Mesenchymal stem cell (in vitro differentiated cells and primary cell): ENCODE data around the gene ARPC4.

ENCODE experiments used
- DNase-seq: peaks from one replicate; pipeline ENCODE4 v3.0.0-alpha.2; 2013
- H2AFZ ChIP-seq: one replicate; pipeline ENCODE4 v1.6.1; 2013; ENCODE audit warnings: low read depth, mild to moderate bottlenecking, control low read depth, inconsistent platforms, low read length, moderate library complexity
- H2AK5ac ChIP-seq: 2 replicates; pipeline ENCODE4 v1.6.1; 2013; ENCODE audit warnings: low read length, moderate library complexity, mild to moderate bottlenecking, inconsistent platforms; ENCODE audit not compliant: severe bottlenecking
- H2BK120ac ChIP-seq: one replicate; pipeline ENCODE4 v1.6.1; 2013; ENCODE audit warnings: low read depth, mild to moderate bottlenecking, inconsistent platforms, low read length, moderate library complexity
- H2BK12ac ChIP-seq, 2 experiments: one replicate each; pipeline ENCODE4 v1.6.1; 2013; ENCODE audit warnings: inconsistent platforms in 2 of 2, low read length in 2 of 2, mild to moderate bottlenecking in 2 of 2, moderate library complexity in 2 of 2, control low read depth in 1 of 2
- H2BK15ac ChIP-seq: one replicate; pipeline ENCODE4 v1.6.1; 2013; ENCODE audit warnings: mild to moderate bottlenecking, low read depth, inconsistent platforms; ENCODE audit not compliant: poor library complexity, severe bottlenecking
- H2BK5ac ChIP-seq: 2 replicates; pipeline ENCODE4 v1.6.1; 2013; ENCODE audit warnings: low read depth, mild to moderate bottlenecking, low read length, control low read depth, inconsistent platforms; ENCODE audit not compliant: poor library complexity, severe bottlenecking
- H3K14ac ChIP-seq, 2 experiments: one replicate each; pipeline ENCODE4 v1.6.1; 2013; ENCODE audit warnings: inconsistent platforms in 2 of 2, low read length in 2 of 2, control low read depth in 1 of 2, mild to moderate bottlenecking in 1 of 2, moderate library complexity in 1 of 2
- H3K18ac ChIP-seq, 2 experiments: one replicate each; pipeline ENCODE4 v1.6.1; 2013; ENCODE audit warnings: inconsistent platforms in 2 of 2, low read length in 2 of 2, control low read depth in 1 of 2, low read depth in 1 of 2, mild to moderate bottlenecking in 1 of 2
- H3K23ac ChIP-seq, 2 experiments: one replicate each; pipeline ENCODE4 v1.6.1; 2013; ENCODE audit warnings: inconsistent platforms in 2 of 2, low read length in 2 of 2, mild to moderate bottlenecking in 2 of 2, moderate library complexity in 2 of 2, control low read depth in 1 of 2
- H3K27ac ChIP-seq: 2 replicates; pipeline ENCODE4 v1.5.1; 2013; ENCODE audit warnings: mild to moderate bottlenecking, moderate library complexity, low read length, control low read depth, inconsistent platforms; ENCODE audit not compliant: poor library complexity, severe bottlenecking
- H3K27me3 ChIP-seq, 2 experiments: 2 replicates each; pipeline versions ENCODE4 v1.6.1 to v1.7.0; 2013; ENCODE audit warnings: low read length in 2 of 2, mild to moderate bottlenecking in 2 of 2, moderate library complexity in 2 of 2, control low read depth in 1 of 2, inconsistent platforms in 1 of 2; ENCODE audit not compliant: control insufficient read depth in 1 of 2, insufficient read depth in 1 of 2
- H3K36me3 ChIP-seq, 2 experiments: 2 replicates each; pipeline versions ENCODE4 v1.6.1 to v1.7.0; 2013; ENCODE audit warnings: low read length in 2 of 2, control low read depth in 1 of 2, inconsistent platforms in 1 of 2, low read depth in 1 of 2, mild to moderate bottlenecking in 1 of 2; ENCODE audit not compliant: insufficient read depth in 2 of 2, control insufficient read depth in 1 of 2
- H3K4ac ChIP-seq, 2 experiments: one replicate each; pipeline ENCODE4 v1.6.1; 2013; ENCODE audit warnings: inconsistent platforms in 2 of 2, low read length in 2 of 2, mild to moderate bottlenecking in 2 of 2, moderate library complexity in 2 of 2, control low read depth in 1 of 2, low read depth in 1 of 2
- H3K4me1 ChIP-seq: 2 replicates; pipeline ENCODE4 v1.6.1; 2013; ENCODE audit warnings: low read depth, low read length, control low read depth; ENCODE audit not compliant: control insufficient read depth, insufficient read depth
- H3K4me2 ChIP-seq: 2 replicates; pipeline ENCODE4 v1.6.1; 2013; ENCODE audit warnings: low read length, mild to moderate bottlenecking, inconsistent platforms; ENCODE audit not compliant: poor library complexity, severe bottlenecking
- H3K4me3 ChIP-seq, 2 experiments: 2 replicates each; pipeline versions ENCODE4 v1.5.1 to v1.7.0; 2013; ENCODE audit warnings: low read length in 2 of 2, mild to moderate bottlenecking in 2 of 2, control low read depth in 1 of 2, low read depth in 1 of 2; ENCODE audit not compliant: insufficient read depth in 1 of 2
- H3K79me1 ChIP-seq: replicated peaks from 2 replicates; pipeline ENCODE4 v1.6.1; 2013; ENCODE audit warnings: mild to moderate bottlenecking, control low read depth, low read length, inconsistent platforms; ENCODE audit not compliant: poor library complexity, severe bottlenecking
- H3K9ac ChIP-seq: 2 replicates; pipeline ENCODE4 v1.7.0; 2013; ENCODE audit warnings: mild to moderate bottlenecking, low read length, moderate library complexity
- H3K9me3 ChIP-seq: 2 replicates; pipeline ENCODE4 v1.7.0; 2013; ENCODE audit warnings: mild to moderate bottlenecking, low read length; ENCODE audit not compliant: control insufficient read depth
- H4K8ac ChIP-seq: one replicate; pipeline ENCODE4 v1.6.1; 2013; ENCODE audit warnings: inconsistent platforms, mild to moderate bottlenecking, low read length, moderate library complexity
- H4K91ac ChIP-seq: one replicate; pipeline ENCODE4 v1.6.1; 2013; ENCODE audit warnings: mild to moderate bottlenecking, low read length, inconsistent platforms
- WGBS: methylation state at CpG from one replicate; pipeline ENCODE4 v1.1.7; 2013; ENCODE audit warnings: mixed read lengths; 5-methylcytosine and 5-hydroxymethylcytosine counted together

Gene ARPC4

DNA sequence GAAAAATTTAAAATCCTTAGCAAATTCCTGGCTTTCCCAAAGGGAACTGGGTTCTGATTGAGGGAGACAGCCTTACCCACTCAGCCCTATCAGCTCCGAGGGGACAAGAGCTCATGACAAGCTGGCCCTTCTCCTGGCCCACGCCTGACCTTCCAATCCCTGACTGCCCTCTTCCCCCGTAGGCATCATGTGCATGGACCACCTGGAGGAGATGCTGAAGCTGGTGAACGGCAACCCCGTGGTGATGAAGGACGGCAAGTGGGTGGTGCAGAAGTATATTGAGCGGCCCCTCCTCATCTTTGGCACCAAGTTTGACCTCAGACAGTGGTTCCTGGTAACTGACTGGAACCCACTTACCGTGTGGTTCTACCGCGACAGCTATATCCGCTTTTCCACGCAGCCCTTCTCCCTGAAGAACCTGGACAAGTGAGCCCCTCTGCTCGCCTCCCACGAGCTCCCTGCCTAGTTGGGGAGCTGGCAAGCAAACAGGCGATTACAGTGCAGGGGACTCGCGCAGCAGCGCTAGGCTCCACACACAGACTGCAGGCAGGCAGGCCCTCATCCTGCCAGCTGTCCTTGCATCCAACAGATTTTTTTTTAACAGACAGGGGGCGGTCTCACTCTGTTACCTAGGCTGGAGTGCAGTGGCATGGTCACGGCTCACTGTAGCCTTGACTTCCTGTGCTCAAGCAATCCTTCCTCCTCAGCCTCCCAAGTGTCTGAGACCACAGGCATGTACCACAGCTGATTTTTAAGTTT lies 34.1 kb downstream of the ARPC4 start:
- DNase-seq: peak; percentile 33
- Histone ChIP-seq H2BK15ac (no peak overlapping the region), H2AFZ (no peak overlapping the region), H3K4me1 (no peaks in the 10 kb centered on the region), H3K27me3 (no peaks in the 10 kb centered on the region), H3K18ac (no peak overlapping the region), H3K79me1 (no peaks in the 10 kb centered on the region), H3K14ac (no peak overlapping the region), H3K4me2 (no peak overlapping the region), H4K91ac (no peak overlapping the region), H3K27ac (no peak overlapping the region), H3K9me3 (no peaks in the 10 kb centered on the region), H2BK120ac (no peak overlapping the region), H3K9ac (no peak overlapping the region), H2BK12ac (no peak overlapping the region), H2AK5ac (no peak overlapping the region), H2BK5ac (no peak overlapping the region), H3K4ac (peak overlapping the region in 1 of 2 experiments; percentile 85), H3K23ac (no peak overlapping the region), H3K4me3 (no peak overlapping the region), H3K36me3 (peaks cover 21 to 56% of the 10 kb centered on the region in 2 experiments), H4K8ac (no peak overlapping the region)
- WGBS: 83% methylated on average over 20 of the region's 20 CpGs

DNA sequence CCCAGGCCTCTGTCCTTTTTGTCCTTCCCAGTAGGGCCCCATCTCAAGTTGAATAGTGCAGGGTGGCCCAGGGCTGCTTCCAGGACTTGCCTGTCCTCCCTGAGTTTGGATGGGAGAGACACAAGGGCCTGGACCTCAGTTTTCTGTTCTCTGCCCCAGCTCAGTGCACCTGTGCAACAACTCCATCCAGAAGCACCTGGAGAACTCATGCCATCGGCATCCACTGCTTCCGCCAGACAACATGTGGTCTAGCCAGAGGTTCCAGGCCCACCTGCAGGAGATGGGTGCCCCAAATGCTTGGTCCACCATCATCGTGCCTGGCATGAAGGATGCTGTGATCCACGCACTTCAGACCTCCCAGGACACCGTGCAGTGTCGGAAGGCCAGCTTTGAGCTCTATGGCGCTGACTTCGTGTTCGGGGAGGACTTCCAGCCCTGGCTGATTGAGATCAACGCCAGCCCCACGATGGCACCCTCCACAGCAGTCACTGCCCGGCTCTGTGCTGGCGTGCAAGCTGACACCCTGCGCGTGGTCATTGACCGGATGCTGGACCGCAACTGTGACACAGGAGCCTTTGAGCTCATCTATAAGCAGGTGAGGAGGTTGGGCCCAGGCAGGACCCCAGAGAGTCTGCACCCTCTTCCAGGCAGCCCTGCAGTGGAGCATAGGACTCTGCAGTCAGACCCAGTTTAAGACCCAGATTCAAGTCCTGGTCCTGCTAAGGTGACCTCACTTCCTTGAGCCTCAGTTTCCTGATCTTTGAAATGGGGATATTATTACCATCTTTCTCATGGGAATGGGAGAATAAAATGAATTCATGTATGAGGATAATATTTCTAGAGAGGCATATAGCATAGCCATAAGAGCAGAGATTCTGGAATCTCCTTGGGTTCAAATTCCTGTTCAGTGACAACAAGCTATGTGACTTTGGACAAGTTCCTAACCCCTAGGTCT lies 36.2 kb downstream of the ARPC4 start:
- Histone ChIP-seq H3K27ac (no peak overlapping the region), H3K79me1 (no peaks in the 10 kb centered on the region), H2AFZ (no peak overlapping the region), H3K9me3 (no peaks in the 10 kb centered on the region), H2BK5ac (no peak overlapping the region), H3K4me1 (no peaks in the 10 kb centered on the region), H2BK12ac (no peak overlapping the region), H3K9ac (no peak overlapping the region), H2AK5ac (no peak overlapping the region), H3K4ac (no peak overlapping the region), H3K4me2 (no peak overlapping the region), H3K36me3 (peaks cover 34 to 66% of the 10 kb centered on the region in 2 experiments), H3K27me3 (no peaks in the 10 kb centered on the region), H3K18ac (no peak overlapping the region), H4K8ac (no peak overlapping the region), H4K91ac (no peak overlapping the region), H2BK120ac (no peak overlapping the region), H3K23ac (no peak overlapping the region), H2BK15ac (no peak overlapping the region), H3K14ac (no peak overlapping the region), H3K4me3 (no peak overlapping the region)
- 97% methylated on average over 17 of the region's 17 CpGs for WGBS
- DNase-seq: no peak

DNA sequence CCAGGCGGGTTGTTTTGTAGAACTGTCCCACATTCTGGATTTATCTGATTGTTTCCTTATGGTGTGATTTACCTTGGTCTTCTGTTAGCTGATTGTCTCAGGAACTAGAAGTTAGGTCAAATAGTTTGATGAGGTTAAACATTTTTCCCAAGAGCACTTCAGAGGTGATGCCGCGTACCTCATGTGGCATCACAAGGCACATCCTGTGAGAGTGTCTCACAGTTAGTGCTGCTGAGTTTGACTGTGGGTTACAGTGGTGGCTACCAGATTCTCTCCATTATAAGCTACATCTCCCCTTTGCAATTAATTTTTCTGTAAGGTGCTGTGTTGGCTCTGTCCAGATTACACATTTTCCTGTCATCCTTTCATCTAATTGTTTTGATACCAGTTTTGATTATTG lies 38.4 kb downstream of the ARPC4 start:
- DNase-seq: no peak
- Histone ChIP-seq H3K4me3 (no peak overlapping the region), H3K79me1 (peaks cover 2% of the 10 kb centered on the region), H2BK120ac (no peak overlapping the region), H3K14ac (no peak overlapping the region), H3K36me3 (peaks cover 48 to 82% of the 10 kb centered on the region in 2 experiments), H4K91ac (no peak overlapping the region), H3K4me2 (no peak overlapping the region), H3K4me1 (peaks cover 3% of the 10 kb centered on the region), H4K8ac (no peak overlapping the region), H3K4ac (no peak overlapping the region), H2BK15ac (no peak overlapping the region), H2AFZ (no peak overlapping the region), H3K9ac (no peak overlapping the region), H2AK5ac (no peak overlapping the region), H2BK5ac (no peak overlapping the region), H2BK12ac (no peak overlapping the region), H3K18ac (no peak overlapping the region), H3K23ac (no peak overlapping the region), H3K27ac (no peak overlapping the region), H3K9me3 (no peaks in the 10 kb centered on the region), H3K27me3 (no peaks in the 10 kb centered on the region)
- WGBS: 93% methylated on average over 3 of the region's 3 CpGs

DNA sequence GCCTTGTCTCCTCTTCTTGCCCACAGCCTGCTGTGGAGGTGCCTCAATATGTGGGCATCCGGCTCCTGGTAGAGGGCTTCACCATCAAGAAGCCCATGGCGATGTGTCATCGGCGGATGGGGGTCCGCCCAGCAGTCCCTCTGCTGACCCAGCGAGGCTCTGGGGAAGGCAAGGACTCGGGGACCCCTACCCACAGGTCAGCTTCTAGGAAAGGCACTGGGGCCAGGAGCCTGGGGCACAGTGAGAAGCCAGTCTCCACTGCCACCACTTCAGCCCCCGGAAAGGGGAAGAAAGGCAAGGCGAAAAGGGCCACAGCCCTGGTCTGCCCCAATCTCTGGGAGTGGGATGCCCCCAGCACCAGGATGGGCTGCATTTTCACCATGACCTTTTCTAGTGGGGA lies 40.2 kb downstream of the ARPC4 start:
- H3K9me3 ChIP-seq: no peaks in the 10 kb centered on the region

More for the DNA sequence above, 40.2 kb downstream of the ARPC4 start:
- Histone ChIP-seq H3K14ac (no peak overlapping the region), H3K9ac (no peak overlapping the region), H3K4me1 (peaks cover 7% of the 10 kb centered on the region), H3K4me3 (no peak overlapping the region), H2BK5ac (no peak overlapping the region), H3K79me1 (peaks cover 4% of the 10 kb centered on the region), H3K36me3 (peaks cover 46 to 79% of the 10 kb centered on the region in 2 experiments), H3K4me2 (no peak overlapping the region), H3K18ac (no peak overlapping the region), H3K27me3 (no peaks in the 10 kb centered on the region), H2BK120ac (no peak overlapping the region), H3K23ac (no peak overlapping the region), H3K27ac (no peak overlapping the region), H2BK12ac (no peak overlapping the region), H2AK5ac (no peak overlapping the region), H2AFZ (no peak overlapping the region), H2BK15ac (no peak overlapping the region), H4K91ac (no peak overlapping the region), H3K4ac (no peak overlapping the region), H4K8ac (no peak overlapping the region)
- 92% methylated on average over 9 of the region's 9 CpGs for WGBS
- no peak for DNase-seq
